Fibroblast of villous mesenchyme (primary cell): Measurements from ENCODE around the gene SLC41A3. TPM values are rescaled to one million over a fixed set of nuclear protein-coding genes. Genes with fewer than 3 reads are reported as not detected.
"Not testable (repeated sequence)": the region's sequence is repeated elsewhere in the genome, so short reads cannot be mapped to it uniquely, and the experiment has no call there.

ENCODE experiments used
- DNase-seq: peaks from one replicate; pipeline ENCODE4 v3.0.0-alpha.2; 2010; ENCODE audit warnings: low read depth
- H3K4me3 ChIP-seq: 2 replicates; pipeline ENCODE4 v1.5.1; 2011; ENCODE audit warnings: low read depth, mild to moderate bottlenecking, low read length
- total RNA-seq: library from RNA; depleted of rRNA; stranded (reverse); fragments of >200 nt; gene quantifications from 2 replicates; pipeline ENCODE4 v1.2.3, GENCODE V29; 2012
- TF ChIP-seq, protein P1 (sequence below): IDR thresholded peaks from 2 replicates; pipeline ENCODE4 v1.5.1; 2012; ENCODE audit warnings: low read depth, mild to moderate bottlenecking, low read length; ENCODE audit not compliant: insufficient read depth

Gene SLC41A3
- total RNA-seq, 1 donor = 36.7 TPM

DNA sequence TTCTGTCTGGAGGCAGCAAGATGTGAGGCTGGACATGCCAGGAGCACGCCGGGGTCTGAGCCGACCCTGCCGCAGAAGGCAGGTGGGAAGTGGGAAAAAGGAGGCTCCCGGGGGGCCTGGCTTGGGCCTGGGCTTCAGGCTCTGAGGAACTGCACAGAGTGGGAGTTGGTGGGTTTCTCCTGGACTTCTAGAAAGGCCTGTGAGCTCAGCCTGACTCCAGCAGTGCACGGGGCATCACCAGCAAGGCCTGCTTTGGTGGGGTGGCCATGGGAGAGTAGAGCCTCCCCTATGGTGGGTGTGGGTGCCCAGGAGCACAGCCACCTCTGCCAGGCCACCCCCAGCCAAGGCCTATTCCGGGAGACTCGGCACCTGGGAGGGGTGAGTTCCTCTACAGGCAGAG is 18.1 kb upstream of the SLC41A3 start:
- TF ChIP-seq, protein P1, sequence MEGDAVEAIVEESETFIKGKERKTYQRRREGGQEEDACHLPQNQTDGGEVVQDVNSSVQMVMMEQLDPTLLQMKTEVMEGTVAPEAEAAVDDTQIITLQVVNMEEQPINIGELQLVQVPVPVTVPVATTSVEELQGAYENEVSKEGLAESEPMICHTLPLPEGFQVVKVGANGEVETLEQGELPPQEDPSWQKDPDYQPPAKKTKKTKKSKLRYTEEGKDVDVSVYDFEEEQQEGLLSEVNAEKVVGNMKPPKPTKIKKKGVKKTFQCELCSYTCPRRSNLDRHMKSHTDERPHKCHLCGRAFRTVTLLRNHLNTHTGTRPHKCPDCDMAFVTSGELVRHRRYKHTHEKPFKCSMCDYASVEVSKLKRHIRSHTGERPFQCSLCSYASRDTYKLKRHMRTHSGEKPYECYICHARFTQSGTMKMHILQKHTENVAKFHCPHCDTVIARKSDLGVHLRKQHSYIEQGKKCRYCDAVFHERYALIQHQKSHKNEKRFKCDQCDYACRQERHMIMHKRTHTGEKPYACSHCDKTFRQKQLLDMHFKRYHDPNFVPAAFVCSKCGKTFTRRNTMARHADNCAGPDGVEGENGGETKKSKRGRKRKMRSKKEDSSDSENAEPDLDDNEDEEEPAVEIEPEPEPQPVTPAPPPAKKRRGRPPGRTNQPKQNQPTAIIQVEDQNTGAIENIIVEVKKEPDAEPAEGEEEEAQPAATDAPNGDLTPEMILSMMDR = no peak
- H3K4me3 ChIP-seq = no peak overlapping the region
- no peak for DNase-seq

DNA sequence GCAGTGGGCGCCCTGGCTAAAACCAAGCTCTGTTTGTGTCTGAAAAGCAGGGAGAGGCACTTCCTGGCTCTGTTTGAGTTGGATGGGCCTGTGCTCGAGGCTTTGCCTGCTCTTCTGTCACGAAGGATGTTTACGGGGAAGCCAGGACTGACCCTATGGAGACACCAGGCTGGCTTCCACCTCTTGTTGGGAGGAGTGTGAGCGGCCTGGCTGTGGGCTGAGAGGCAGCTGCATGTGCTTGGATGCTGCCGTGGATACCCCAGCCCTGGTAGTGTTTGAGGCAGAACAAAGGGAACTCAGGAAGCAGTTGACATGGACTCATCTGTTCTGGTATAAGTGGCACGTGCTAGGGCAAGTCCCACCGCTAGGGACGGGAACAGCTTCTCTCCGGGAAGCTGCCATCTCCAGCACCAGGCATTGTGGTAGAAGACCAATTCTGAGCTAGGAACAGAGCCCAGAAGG is 17.6 kb upstream of the SLC41A3 start:
- TF ChIP-seq, protein P1 = no peak
- no peak for DNase-seq
- H3K4me3 ChIP-seq = no peak overlapping the region

DNA sequence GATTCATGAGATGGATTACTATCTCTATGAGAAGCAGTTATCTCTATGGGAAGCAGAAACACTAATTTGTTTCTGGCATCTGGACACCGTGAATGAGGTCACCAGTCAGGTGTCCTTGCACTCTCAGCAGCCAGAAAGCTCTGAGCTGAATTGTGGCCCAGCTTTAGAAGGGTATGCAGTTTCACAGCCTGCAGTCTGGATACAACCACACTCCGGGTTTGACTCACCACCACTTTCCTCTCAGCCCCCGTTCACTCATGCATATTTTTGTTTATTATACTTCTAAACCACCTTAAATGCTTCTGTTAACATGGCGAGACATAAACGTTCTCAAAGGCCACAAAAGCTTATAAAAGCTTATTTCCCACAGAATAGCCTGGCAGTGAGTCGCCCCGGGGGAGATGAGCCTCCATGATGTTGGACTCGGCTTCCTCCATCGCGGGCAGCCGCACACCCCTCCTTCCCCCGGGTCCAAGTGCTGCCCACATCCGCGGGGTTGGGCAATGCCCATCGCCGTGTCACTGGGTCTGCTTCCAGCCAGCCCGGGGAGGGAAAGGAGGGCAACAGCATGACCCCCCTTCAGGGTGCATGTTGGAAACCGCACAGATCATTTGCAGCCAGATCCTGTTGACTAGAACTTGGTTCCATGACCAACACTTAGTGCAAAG is 16.8 kb upstream of the SLC41A3 start:
- no peak overlapping the region for H3K4me3 ChIP-seq
- TF ChIP-seq, protein P1 = no peak
- peak; percentile 59 for DNase-seq

DNA sequence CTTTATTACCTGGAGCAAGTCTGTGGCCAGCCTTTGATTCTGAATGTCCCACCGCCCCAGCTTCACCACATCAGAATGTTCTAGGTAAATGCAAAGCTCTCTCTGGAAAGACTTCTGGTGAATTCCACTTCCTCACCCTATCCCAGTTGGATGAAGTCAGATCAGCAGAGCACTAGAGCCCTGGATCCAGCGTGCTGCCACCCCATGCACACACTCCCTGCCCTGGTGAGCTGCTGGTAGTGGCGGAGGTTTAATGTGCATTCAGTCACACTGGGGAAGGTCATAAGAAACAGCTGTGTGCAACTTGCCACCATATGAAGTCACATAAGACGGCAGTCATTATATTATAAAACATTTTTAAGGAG is 16.3 kb upstream of the SLC41A3 start:
- TF ChIP-seq, protein P1 = no peak
- DNase-seq = no peak
- no peak overlapping the region for H3K4me3 ChIP-seq

DNA sequence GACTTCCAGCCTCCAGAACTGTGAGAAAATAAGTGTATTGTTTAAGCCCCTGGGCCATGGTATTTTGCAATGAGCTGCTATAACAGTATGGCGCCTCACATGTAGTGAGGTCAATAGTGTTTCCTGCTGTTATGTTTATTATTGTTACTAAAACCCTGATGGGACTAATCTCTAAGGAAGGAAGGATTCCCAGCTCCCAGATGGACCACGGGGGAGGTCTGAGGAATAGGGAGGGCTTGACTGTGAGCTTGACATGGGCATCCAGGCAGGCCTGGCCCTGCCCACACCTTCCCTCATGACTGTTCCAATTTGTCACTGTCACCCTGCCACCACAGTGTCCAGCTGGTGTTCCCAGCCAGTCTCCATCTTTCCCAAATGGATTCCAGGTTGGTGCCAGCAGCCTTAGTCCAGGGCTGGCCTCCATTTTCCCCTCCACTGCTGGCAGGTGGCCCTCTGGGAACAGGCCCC is 14.5 kb upstream of the SLC41A3 start:
- no peak overlapping the region for H3K4me3 ChIP-seq
- DNase-seq = peak; percentile 40
- TF ChIP-seq, protein P1 = no peak

DNA sequence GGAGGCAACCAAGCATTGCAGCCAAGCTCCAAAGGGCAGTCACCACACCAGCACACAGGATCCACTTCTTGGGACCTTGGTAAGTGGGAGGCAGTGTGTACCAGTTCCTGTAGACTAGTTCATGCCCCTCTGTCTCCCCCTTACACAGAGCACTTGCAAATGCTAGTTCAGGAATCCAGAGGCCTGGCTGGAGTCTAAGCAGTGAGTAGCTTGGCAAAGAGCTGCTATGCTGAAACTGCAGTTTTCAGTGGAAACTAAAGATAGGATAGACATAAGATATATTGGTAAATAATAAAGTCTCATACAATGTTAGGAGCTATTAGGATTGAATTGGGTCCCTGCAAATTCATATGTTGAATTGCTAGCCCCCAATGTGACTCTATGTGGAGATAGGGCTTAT is 13.9 kb upstream of the SLC41A3 start:
- TF ChIP-seq, protein P1 = no peak
- no peak overlapping the region for H3K4me3 ChIP-seq
- DNase-seq = no peak

DNA sequence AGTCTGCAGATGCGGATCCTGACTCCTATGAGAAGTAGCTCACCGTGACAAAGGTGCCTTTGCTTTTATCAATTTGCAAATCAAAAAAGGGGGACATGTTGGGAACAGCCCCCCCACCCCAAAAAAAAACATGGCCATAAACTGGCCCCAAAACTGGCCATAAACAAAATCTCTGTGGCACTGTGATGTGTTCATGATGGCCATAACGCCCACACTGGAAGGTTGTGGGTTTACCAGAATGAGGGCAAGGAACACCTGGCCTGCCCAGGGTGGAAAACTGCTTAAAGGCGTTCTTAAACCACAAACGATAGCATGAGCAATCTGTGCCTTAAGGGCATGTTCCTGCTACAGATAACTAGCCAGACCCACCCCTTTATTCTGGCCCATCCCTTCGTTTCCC is 12.3 kb upstream of the SLC41A3 start:
- DNase-seq, H3K4me3 ChIP-seq: not testable (repeated sequence)

DNA sequence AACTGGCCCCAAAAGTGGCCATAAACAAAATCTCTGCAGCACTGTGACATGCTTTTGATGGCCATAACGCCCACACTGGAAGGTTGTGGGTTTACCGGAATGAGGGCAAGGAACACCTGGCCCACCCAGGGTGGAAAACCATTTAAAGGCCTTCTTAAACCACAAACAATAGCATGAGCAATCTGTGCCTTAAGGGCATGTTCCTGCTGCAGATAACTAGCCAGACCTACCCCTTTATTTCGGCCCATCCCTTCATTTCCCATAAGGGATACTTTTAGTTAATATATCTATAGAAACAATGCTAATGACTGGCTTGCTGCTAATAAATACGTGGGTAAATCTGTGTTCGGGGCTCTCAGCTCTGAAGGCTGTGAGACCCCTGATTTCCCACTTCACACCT is 8.2 kb upstream of the SLC41A3 start:
- DNase-seq, H3K4me3 ChIP-seq: not testable (repeated sequence)
